Central memory CD4-positive, alpha-beta T cell (primary cell): Measurements from ENCODE around the gene RGL4.
"Not testable (repeated sequence)": the region's sequence is repeated elsewhere in the genome, so short reads cannot be mapped to it uniquely, and the experiment has no call there.

Experiments used
- DNase-seq: peaks from one replicate; pipeline ENCODE4 v3.0.0; 2022
- total RNA-seq, 3 experiments: gene quantifications; one replicate each; lab custom pipeline; 2026; lab: John Stamatoyannopoulos, UW

The RGL4 gene, protein sequence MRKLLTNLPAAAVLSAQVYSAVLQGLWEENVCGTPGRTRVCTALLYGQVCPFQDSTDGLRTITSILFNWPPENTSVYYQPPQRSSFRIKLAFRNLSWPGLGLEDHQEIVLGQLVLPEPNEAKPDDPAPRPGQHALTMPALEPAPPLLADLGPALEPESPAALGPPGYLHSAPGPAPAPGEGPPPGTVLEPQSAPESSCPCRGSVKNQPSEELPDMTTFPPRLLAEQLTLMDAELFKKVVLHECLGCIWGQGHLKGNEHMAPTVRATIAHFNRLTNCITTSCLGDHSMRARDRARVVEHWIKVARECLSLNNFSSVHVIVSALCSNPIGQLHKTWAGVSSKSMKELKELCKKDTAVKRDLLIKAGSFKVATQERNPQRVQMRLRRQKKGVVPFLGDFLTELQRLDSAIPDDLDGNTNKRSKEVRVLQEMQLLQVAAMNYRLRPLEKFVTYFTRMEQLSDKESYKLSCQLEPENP
- 3.2 to 16.8 (median 8.5) reads per million in 3 experiments for total RNA-seq

GRCh38 chr22:23690713-23691112 is at the start of gene RGL4:
RGL4 (plus strand) TSS chr22:23691013; CDS start chr22:23692031, 1,018 bp downstream.
- no peak for DNase-seq

DNA sequence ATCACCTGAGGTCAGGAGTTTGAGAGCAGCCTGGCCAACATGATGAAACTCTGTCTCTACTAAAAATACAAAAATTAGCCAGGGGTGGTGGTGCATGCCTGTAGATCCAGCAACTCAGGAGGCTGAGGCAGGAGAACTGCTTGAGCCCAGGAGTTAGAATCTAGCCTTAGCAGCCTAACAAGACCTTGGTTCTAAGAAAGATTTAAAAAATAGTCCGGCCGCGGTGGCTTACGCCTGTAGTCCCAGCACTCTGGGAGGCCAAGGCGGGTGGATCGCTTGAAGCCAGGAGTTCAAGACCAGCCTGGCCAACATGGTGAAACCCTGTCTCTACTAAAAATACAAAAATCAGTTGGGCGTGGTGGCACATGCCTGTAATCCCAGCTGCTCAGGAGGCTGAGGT is 44.3 kb upstream of the RGL4 start:
- not testable (repeated sequence) for DNase-seq

- no peak for DNase-seq
These were observed 41.7 kb upstream of the RGL4 start for GRCh38 chr22:23649071-23649501.

GRCh38 chr22:23651676-23652075 is 39.1 kb upstream of the RGL4 start:
- DNase-seq: no peak

DNA sequence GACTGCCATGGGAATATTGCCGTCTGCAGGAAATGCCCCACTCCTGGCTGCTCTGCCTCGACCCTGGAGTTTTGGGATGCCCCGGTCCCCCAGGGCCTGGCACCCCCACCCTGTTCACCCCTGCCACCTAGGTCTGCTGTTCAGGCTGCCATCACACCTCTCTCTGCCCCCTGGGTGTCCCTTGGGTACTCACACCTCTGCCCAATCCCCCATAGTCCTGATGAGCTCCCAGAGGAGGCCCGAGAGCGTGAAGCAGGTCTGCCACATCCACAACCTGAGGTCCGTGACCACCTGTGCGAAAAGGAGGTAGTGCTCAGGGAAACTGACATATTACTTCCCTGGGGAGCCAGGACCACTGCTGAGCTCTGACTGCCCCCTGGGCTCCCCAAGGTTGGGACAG is 38.5 kb upstream of the RGL4 start:
- DNase-seq: no peak

GRCh38 chr22:23652711-23653110 is 38.1 kb upstream of the RGL4 start:
- no peak for DNase-seq

GRCh38 chr22:23655891-23656475 is 34.8 kb upstream of the RGL4 start:
- DNase-seq: no peak

GRCh38 chr22:23657727-23658126 is 33.1 kb upstream of the RGL4 start:
- DNase-seq: no peak

GRCh38 chr22:23660381-23660780 is 30.4 kb upstream of the RGL4 start:
- not testable (repeated sequence) for DNase-seq

DNA sequence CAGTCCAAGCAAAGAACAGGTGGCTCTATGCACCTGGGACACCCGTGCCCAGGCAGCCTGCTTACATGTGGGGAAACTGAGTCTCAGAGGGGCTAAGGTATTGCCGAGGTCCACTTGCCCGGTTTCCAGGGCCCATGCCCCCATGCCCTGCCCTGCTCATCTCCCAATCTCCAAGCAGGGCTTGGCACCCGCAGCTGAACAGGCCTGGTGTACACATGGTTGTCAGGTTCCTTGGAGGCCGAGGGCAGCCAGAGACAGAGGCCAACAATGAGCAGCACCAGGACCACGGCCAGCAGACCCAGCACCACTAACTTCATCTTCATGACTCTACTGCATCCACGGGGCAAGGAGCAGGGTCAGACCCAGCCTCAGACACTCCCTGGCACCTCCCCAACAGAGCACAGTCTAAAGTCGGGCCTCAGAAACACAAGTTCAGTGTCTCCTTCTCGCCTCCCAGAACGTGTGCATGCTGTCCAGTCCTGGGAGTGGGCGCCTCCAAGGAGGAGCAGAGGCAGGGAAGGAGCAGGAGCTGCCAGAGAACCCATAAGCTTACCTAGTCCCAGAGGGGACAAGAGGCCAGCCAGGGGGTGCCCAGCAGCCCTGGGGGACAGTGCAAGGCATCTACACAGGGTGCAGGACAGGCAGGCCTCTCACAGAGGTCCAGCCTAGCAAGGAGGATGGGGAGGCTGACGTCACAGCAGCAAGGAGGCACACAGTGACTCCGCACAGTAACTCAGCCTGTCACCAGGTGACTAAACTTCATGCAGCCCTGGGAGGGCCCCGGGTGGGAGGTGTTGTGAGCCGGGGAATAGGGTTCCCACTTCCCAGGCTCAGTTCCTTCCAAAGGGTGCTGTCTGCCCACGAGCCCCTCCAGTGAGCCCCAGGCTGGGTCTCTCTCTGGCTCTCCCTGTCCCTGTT is 20.2 kb upstream of the RGL4 start:
- DNase-seq: no peak

- not testable (repeated sequence) for DNase-seq
These were observed 19.4 kb upstream of the RGL4 start for GRCh38 chr22:23671387-23671786.

- DNase-seq: not testable (repeated sequence)
These were observed 18.3 kb upstream of the RGL4 start for GRCh38 chr22:23672307-23673049.

DNA sequence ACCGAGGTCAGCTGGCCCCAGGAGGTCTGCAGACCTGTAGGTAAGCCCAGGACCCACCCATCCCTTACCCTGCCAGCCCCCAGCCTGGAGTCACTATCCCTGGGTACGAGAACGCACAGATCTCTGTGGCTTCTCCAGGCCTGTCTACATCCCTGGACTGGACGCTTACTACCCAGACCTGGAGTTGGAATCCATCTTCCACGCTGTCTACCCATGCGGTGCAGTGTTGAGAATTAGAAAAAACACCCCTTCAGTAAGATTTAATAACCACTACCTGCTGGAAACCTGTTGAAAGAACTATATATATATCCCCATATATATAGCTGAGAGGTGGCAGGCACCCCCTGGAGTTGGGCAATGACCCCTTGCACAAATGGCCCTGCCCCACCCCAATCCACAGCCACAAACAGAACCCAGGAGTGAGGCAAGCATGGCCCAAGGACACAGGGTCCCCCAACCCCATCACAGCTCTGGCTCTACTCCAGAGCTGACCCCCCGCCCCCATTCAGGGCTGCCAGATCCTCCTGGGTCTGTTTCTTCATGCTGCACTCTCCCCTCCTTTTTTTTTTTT is 17.7 kb upstream of the RGL4 start:
- no peak for DNase-seq

DNA sequence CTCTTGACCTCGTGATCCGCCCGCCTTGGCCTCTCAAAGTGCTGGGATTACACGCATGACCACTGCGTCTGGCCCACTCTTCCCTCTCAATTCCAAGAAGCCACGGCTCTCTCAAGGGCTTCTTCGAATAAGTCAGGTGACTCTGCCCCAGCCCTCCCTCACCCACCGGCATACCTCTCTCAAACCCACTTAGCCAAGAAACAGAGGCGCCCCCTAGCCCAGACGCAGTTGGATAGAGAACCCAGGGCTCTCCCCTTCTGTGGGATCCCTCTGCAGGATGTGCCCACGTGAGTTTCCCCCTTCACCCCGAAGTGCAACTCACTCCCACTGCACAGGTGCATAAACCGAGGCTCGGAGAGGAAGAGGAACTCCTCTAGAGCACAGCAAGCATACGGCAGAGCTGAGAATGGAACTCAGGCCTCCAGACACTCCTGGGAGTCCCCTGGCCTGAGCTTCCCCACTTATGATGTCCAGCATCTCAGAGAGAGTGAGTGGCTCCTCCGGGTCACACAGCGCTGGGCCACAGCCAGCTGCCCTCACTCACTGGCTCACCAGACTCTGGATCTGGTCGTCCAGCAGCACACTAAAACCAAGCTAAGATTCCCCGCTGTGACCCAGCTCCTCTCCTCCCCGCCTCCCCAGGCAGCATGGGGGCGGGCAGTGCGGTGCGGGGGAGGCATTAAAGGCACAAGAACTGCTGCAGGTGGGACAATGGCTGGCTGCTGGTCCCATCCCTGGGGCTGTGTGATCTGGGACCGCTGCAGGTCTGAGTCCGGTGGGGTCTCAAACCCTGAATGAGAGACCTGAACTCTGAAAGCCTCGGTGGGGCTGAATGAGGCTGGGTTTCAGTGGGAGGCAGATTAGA is 16.8 kb upstream of the RGL4 start:
- DNase-seq: no peak

- not testable (repeated sequence) for DNase-seq
These were observed 15.8 kb upstream of the RGL4 start for GRCh38 chr22:23674886-23675501.

DNA sequence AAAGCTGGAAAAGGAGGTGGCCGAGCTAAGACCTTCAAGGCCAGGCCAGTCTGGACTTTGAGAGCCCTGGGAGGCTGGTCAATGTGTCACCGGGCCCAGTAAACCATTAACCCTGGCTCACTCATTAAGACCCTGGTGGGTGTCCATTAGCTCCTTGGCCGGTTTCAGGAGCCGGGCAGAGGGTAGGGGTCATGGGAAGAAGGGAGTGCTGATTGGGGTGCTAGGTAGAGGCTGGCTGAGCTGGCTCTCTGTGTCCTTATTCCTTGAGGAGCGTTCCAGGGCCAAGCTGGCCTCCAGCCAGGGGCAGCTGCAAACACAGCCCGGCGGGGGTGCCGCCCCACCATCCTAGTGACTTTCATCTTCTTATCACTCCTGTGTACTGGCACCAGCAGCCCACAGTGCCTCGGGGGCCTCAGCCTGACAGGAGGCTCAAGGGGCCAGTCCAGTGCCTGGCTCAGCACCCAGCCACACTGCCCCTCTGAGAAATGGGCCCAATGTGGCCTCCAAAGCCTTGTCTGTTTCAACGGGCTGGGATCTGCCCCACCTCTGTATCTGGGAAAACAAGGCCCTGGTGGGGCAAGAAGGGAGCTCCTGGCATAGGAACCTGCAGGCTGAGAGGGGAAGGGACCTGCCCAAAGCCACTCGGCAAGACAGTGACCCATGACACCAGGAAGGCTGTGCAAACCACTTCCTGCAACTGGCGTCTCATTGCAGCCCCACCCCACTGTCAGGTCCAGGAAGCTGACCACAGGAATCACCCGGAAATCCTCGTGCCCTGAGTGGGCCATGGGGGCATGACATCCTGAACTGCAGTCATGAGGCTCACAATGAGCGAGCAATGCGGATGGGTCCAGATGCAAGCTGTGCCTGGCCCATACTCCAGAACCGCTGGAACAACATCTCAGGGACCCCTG is 15.1 kb upstream of the RGL4 start:
- no peak for DNase-seq

- not testable (repeated sequence) for DNase-seq
These were observed 13.7 kb upstream of the RGL4 start for GRCh38 chr22:23676841-23677700.

- no peak for DNase-seq
These were observed 13.2 kb upstream of the RGL4 start for GRCh38 chr22:23677701-23677995.
